ENCODE data around the gene TXK. TPM values are rescaled to one million over a fixed set of nuclear protein-coding genes. Genes with fewer than 3 reads are reported as not detected.

Gene TXK
- total RNA-seq, 1 experiment from 2014 or later, result 0.39 TPM

- H4K20me1 ChIP-seq (ENCODE audit: control insufficient read depth, insufficient read depth, insufficient read length), result no peaks in the 10 kb centered on the region
- H2BK12ac ChIP-seq (ENCODE audit: insufficient read length, low read depth, low read length), result no peak overlapping the region
- no peaks in the 10 kb centered on the region for H3K4me1 ChIP-seq (ENCODE audit: insufficient read depth, low read length)
- no peaks in the 10 kb centered on the region for H3K79me1 ChIP-seq (ENCODE audit: insufficient read depth, low read depth, low read length, poor library complexity, severe bottlenecking)
- no peak overlapping the region for H2BK120ac ChIP-seq (ENCODE audit: low read depth, low read length, poor library complexity, severe bottlenecking)
- no peak overlapping the region for H2BK20ac ChIP-seq (ENCODE audit: low read depth, low read length, poor library complexity, severe bottlenecking)
- H3K56ac ChIP-seq (ENCODE audit: insufficient read length, low read depth, low read length), result no peak overlapping the region
- no peak overlapping the region for H2AK5ac ChIP-seq (ENCODE audit: insufficient read length, low read length)
- H3K14ac ChIP-seq (ENCODE audit: insufficient read depth, low read length), result no peak overlapping the region
- H4K8ac ChIP-seq (replicated peaks; ENCODE audit: insufficient read length, low read depth, low read length), result no peak overlapping the region
- no peak for DNase-seq
- no peak overlapping the region for H3K23ac ChIP-seq (ENCODE audit: insufficient read length, low read depth, low read length)
- no CpG with 5 or more reads among the region's 3 CpGs for WGBS (ENCODE audit: extremely low coverage, insufficient read length, low lambda C conversion rate)
- H3K18ac ChIP-seq (ENCODE audit: insufficient read length, low read depth, low read length), result no peak overlapping the region
- no peak overlapping the region for H2AFZ ChIP-seq (ENCODE audit: low read length)
- no peak overlapping the region for H3K27ac Mint-ChIP-seq
- no peak overlapping the region for H4K91ac ChIP-seq (ENCODE audit: insufficient read length, low read depth, low read length)
- no peaks in the 10 kb centered on the region for H3K36me3 Mint-ChIP-seq (ENCODE audit: insufficient read depth in 1 of 3, low read depth in 3 of 3)
- H3K9ac ChIP-seq (ENCODE audit: extremely low read depth, insufficient read length, low read length), result no peak overlapping the region
- H3K4me3 Mint-ChIP-seq, result no peak overlapping the region
- H3K9me3 ChIP-seq (ENCODE audit: control insufficient read depth, low read depth, low read length), result no peaks in the 10 kb centered on the region
- no peak overlapping the region for H2BK15ac ChIP-seq (ENCODE audit: low read depth, low read length)
- H3K27me3 Mint-ChIP-seq (ENCODE audit: low read depth), result no peaks in the 10 kb centered on the region
- H3K27me3 ChIP-seq (ENCODE audit: insufficient read depth, low read length), result no peaks in the 10 kb centered on the region
- H3K9me3 Mint-ChIP-seq, result no peaks in the 10 kb centered on the region
- H3K4me1 Mint-ChIP-seq, result 0 out of 4 replicates have a peak, but pooled peaks cover 0 to 3% of the 10 kb centered on the region in 2 experiments
- H3T11ph ChIP-seq (ENCODE audit: low read length), result no peak overlapping the region
- H2BK5ac ChIP-seq (ENCODE audit: insufficient read length, low read length), result no peak overlapping the region
- H4K5ac ChIP-seq (ENCODE audit: insufficient read length, low read depth, low read length), result no peak overlapping the region
- H3K79me2 ChIP-seq (ENCODE audit: insufficient read depth, low read length), result no peaks in the 10 kb centered on the region
- no peaks in the 10 kb centered on the region for H3K23me2 ChIP-seq (ENCODE audit: insufficient read length, low read depth, low read length, poor library complexity, severe bottlenecking)
- TF ChIP-seq, protein P1, sequence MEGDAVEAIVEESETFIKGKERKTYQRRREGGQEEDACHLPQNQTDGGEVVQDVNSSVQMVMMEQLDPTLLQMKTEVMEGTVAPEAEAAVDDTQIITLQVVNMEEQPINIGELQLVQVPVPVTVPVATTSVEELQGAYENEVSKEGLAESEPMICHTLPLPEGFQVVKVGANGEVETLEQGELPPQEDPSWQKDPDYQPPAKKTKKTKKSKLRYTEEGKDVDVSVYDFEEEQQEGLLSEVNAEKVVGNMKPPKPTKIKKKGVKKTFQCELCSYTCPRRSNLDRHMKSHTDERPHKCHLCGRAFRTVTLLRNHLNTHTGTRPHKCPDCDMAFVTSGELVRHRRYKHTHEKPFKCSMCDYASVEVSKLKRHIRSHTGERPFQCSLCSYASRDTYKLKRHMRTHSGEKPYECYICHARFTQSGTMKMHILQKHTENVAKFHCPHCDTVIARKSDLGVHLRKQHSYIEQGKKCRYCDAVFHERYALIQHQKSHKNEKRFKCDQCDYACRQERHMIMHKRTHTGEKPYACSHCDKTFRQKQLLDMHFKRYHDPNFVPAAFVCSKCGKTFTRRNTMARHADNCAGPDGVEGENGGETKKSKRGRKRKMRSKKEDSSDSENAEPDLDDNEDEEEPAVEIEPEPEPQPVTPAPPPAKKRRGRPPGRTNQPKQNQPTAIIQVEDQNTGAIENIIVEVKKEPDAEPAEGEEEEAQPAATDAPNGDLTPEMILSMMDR (conservative IDR thresholded peaks at IDR 0.05), result no peak
- no peak overlapping the region for H3K4me2 ChIP-seq (ENCODE audit: insufficient read depth, insufficient read length, low read length)
- no peak overlapping the region for H3K27ac ChIP-seq (ENCODE audit: insufficient read length, low read depth, low read length)
- H3K4ac ChIP-seq (ENCODE audit: low read depth, low read length), result no peak overlapping the region
These were observed 30.4 kb downstream of the TXK start for GRCh38 chr4:48103483-48104139.

Measured in H9 (cell line).